Gastroesophageal sphincter (tissue), 3 donors: ENCODE results near the gene TMTC2.

Experiments used
- CTCF ChIP-seq, 4 experiments: fragments of 200-600 bp in 2 of 4; fragments of 450-650 bp in 2 of 4; sonication (generic) in 1 of 4; IDR thresholded peaks; one replicate each; pipeline ENCODE4 v1.5.1; 2017 to 2019; ENCODE audit warnings: antibody characterized with exemption in 4 of 4, mild to moderate bottlenecking in 2 of 4, moderate library complexity in 2 of 4
- EP300 ChIP-seq: sonication (generic); formaldehyde crosslinking; IDR thresholded peaks from one replicate; pipeline ENCODE4 v1.6.1; 2017; ENCODE audit warnings: antibody characterized with exemption, mild to moderate bottlenecking
- POLR2A ChIP-seq, 2 donors: fragments of 450-650 bp; IDR thresholded peaks; one replicate each; pipeline ENCODE4 v1.6.1; 2017; ENCODE audit warnings: antibody characterized with exemption in 2 of 2, mild to moderate bottlenecking in 2 of 2, moderate library complexity in 1 of 2
- POLR2AphosphoS5 ChIP-seq: sonication (generic); formaldehyde crosslinking; IDR thresholded peaks from one replicate; pipeline ENCODE4 v1.6.1; 2017; ENCODE audit warnings: antibody characterized with exemption

- TF ChIP-seq POLR2A (IDR thresholded peaks at IDR 0.05) (no peak), CTCF (IDR thresholded peaks at IDR 0.05) (no peak), POLR2AphosphoS5 (no peak), EP300 (no peak)
Observed at GRCh38 chr12:82832096-82832495, 145.4 kb downstream of the TMTC2 start.
